GM12878 (cell line): ENCODE measurements around the gene NUDCD2. TPM values are rescaled to one million over a fixed set of nuclear protein-coding genes. Genes with fewer than 3 reads are reported as not detected.

Experiments used
- ATAC-seq: fragments of 200-7000 bp; cut with Tn5 transposase; 3 replicates; pipeline ENCODE4 v1.9.1; 2020; ENCODE audit warnings: mild to moderate bottlenecking, moderate library complexity
- BruUV-seq: library from RNA; stranded (reverse); fragments of 400-500 nt; replicated peaks from 2 replicates; lab custom pipeline; 2021; lab: Mats Ljungman, UMichigan
- CTCF ChIA-PET: fragments of 300-600 bp; sonication (Branson Sonifier 250); formaldehyde crosslinking; extraction: SDS; loops from one replicate; lab custom pipeline; 2021; ENCODE audit warnings: inconsistent platforms; lab: Yijun Ruan, JAX
- POLR2A ChIA-PET: fragments of 350-600 bp; formaldehyde crosslinking; extraction: SDS; loops from one replicate; lab custom pipeline; 2021; ENCODE audit warnings: inconsistent platforms; lab: Charles Lee
- RAD21 ChIA-PET: fragments of 300-600 bp; sonication (Branson Sonifier 250); formaldehyde crosslinking; loops from one replicate; lab custom pipeline; 2023; ENCODE audit warnings: antibody characterized with exemption; ENCODE audit not compliant: unreplicated experiment; lab: Charles Lee
- SMC1A ChIA-PET: fragments of 300-600 bp; sonication (Branson Sonifier 250); formaldehyde crosslinking; loops from one replicate; lab custom pipeline; 2023; ENCODE audit not compliant: unreplicated experiment, uncharacterized antibody; lab: Charles Lee
- DNase-seq: peaks from one replicate; pipeline ENCODE4 v3.0.0-alpha.2; 2011; ENCODE audit warnings: low read depth, low spot score
- FAIRE-seq: peaks from 3 replicates; lab custom pipeline; 2011; peaks lifted over from hg19 to GRCh38; lab: Jason Lieb, UNC
- H2AFZ ChIP-seq: 2 replicates; pipeline ENCODE4 v1.6.0; 2011; ENCODE audit warnings: low read depth, low read length, control low read depth; ENCODE audit not compliant: control insufficient read depth
- H3K27ac ChIP-seq: 2 replicates; pipeline ENCODE4 v1.5.1; 2011; ENCODE audit warnings: control low read depth; ENCODE audit not compliant: control insufficient read depth, insufficient read depth
- H3K27me3 ChIP-seq, 2 experiments: replicated peaks in 1 of 2; 2 replicates each; pipeline versions ENCODE4 v1.6.0 to v1.6.1; 2011; ENCODE audit warnings: low read length in 1 of 2; ENCODE audit not compliant: control insufficient read depth in 2 of 2, insufficient read depth in 2 of 2
- H3K36me3 ChIP-seq, 2 experiments: 2 replicates each; pipeline ENCODE4 v1.5.1; 2011; ENCODE audit warnings: low read length in 1 of 2; ENCODE audit not compliant: control insufficient read depth in 2 of 2, insufficient read depth in 2 of 2
- H3K4me1 ChIP-seq: 2 replicates; pipeline ENCODE4 v1.6.1; 2011; ENCODE audit warnings: mild to moderate bottlenecking, low read length, moderate library complexity, mixed read lengths; ENCODE audit not compliant: control insufficient read depth, insufficient read depth
- H3K4me2 ChIP-seq: 2 replicates; pipeline ENCODE4 v1.6.0; 2011; ENCODE audit warnings: control low read depth; ENCODE audit not compliant: control insufficient read depth, insufficient read depth
- H3K4me3 ChIP-seq: fragments of 200-600 bp; sonication (generic); 2 replicates; pipeline ENCODE4 v1.5.1; 2016
- H3K79me2 ChIP-seq: 2 replicates; pipeline ENCODE4 v1.6.0; 2011; ENCODE audit warnings: low read length; ENCODE audit not compliant: control insufficient read depth, insufficient read depth
- H3K9ac ChIP-seq: 2 replicates; pipeline ENCODE4 v1.8.0; 2011; ENCODE audit warnings: low read length, control low read depth, mixed read lengths; ENCODE audit not compliant: control insufficient read depth, insufficient read depth
- H3K9me3 ChIP-seq: replicated peaks from 3 replicates; pipeline ENCODE4 v1.5.1; 2011; ENCODE audit warnings: mild to moderate bottlenecking, low read length; ENCODE audit not compliant: control insufficient read depth, insufficient read depth
- H4K20me1 ChIP-seq: 2 replicates; pipeline ENCODE4 v1.6.0; 2011; ENCODE audit not compliant: control insufficient read depth, insufficient read depth
- EED ChIP-seq: sonication (generic); IDR thresholded peaks from 2 replicates; pipeline ENCODE4 v1.6.1; 2016; ENCODE audit warnings: antibody characterized with exemption, low read depth
- JUND ChIP-seq: IDR thresholded peaks from 2 replicates; pipeline ENCODE4 v1.6.1; 2012; ENCODE audit warnings: low read depth, mild to moderate bottlenecking, low read length, improper control_type of control experiment, moderate library complexity
- PAX8 ChIP-seq: fragments of 450-650 bp; IDR thresholded peaks from 2 replicates; pipeline ENCODE4 v1.6.1; 2017; ENCODE audit warnings: mild to moderate bottlenecking, moderate library complexity
- POLR2AphosphoS5 ChIP-seq: IDR thresholded peaks from 2 replicates; pipeline ENCODE4 v1.6.1; 2011; ENCODE audit warnings: mild to moderate bottlenecking, low read length, inconsistent platforms
- RELA ChIP-seq: fragments of 450-650 bp; IDR thresholded peaks from 2 replicates; pipeline ENCODE4 v1.8.0; 2014; ENCODE audit warnings: borderline replicate concordance; ENCODE audit not compliant: partially characterized antibody
- RFX5 ChIP-seq: IDR thresholded peaks from 2 replicates; pipeline ENCODE4 v1.6.1; 2011; ENCODE audit warnings: low read depth, low read length, improper control_type of control experiment
- SMC3 ChIP-seq: IDR thresholded peaks from 2 replicates; pipeline ENCODE4 v1.6.1; 2011; ENCODE audit warnings: low read length, improper control_type of control experiment, borderline replicate concordance
- SPI1 ChIP-seq: IDR thresholded peaks from 2 replicates; pipeline ENCODE4 v1.6.1; 2011; ENCODE audit warnings: low read depth, mild to moderate bottlenecking, low read length, moderate library complexity, borderline replicate concordance; ENCODE audit not compliant: insufficient read depth
- WGBS: methylation state at CpG from one replicate; pipeline ENCODE4 v1.1.6; 2016; ENCODE audit warnings: low lambda C conversion rate; ENCODE audit not compliant: insufficient replicate concordance, insufficient coverage; ENCODE audit errors: missing lambda C conversion rate; 5-methylcytosine and 5-hydroxymethylcytosine counted together
- in situ Hi-C: fragments of 300-500 bp; cut with MboI; formaldehyde crosslinking; loops from 9 replicates; pipeline ENCODE4 v1.14.3; 2018; ENCODE audit warnings: mixed read lengths
- intact Hi-C: fragments of 100-400 bp; cut with micrococcal nuclease; formaldehyde crosslinking; loops from one replicate; pipeline ENCODE4 v1.14.2; 2022; ENCODE audit not compliant: unreplicated experiment
- polyA plus RNA-seq, 11 experiments: library from polyadenylated mRNA; depleted of rRNA in 4 of 11; unstranded in 6 of 11; stranded (reverse) in 5 of 11; fragments of >200 nt; fragmentation: Nextera tagmentation in 4 of 11; fragmentation: Illumina TruSeq in 1 of 11; extraction: Ambion mirVana in 4 of 11; extraction: Trizol in 1 of 11; gene quantifications; 1 replicate in 1 of 11; 2 replicates in 10 of 11; pipeline versions ENCODE4 v1.2.1 to v1.2.3, GENCODE V29; 2011 to 2016; ENCODE audit warnings: inconsistent platforms in 2 of 11, missing spikeins in 2 of 11, low read depth in 1 of 11
- total RNA-seq, 4 experiments: library from RNA; depleted of rRNA in 3 of 4; stranded (reverse); fragments of >200 nt in 3 of 4; fragmentation: Illumina TruSeq in 1 of 4; extraction: Trizol in 1 of 4; gene quantifications; 2 replicates each; pipeline versions ENCODE4 v1.2.1 to v1.2.3, GENCODE V29; 2013 to 2021
- TF ChIP-seq, protein P1 (sequence below): IDR thresholded peaks from 2 replicates; pipeline ENCODE4 v1.6.1; 2011; ENCODE audit warnings: low read depth, low read length, improper control_type of control experiment, borderline replicate concordance

Gene NUDCD2
- total and polyA plus RNA-seq, 10 of the 15 experiments (the other 5 are each of a cell fraction or from before 2014, with no cell fraction given), result 9.1 to 133 (median 24.6) TPM

DNA sequence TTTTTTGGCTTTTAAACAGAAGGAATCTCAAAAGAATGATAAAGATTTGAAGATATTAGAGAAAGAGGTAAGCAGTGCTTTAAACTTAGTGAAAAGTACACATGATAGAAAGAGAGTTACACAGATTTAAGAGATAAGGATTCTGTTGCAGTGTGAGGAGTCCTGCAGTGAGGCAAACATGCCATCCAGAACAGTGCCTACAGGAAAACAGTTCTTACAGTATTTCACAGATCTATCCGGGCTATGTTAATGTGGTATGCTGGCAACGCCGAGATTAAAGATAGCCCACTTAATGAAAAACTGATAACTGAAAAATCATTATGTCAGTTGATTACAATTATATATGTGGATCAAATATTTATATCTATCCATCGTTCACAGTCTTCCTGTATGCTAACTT is 7.8 kb upstream of the NUDCD2 start:
- ChIA-PET RAD21 (interaction anchor here (1.4 kb wide), 1 partner anchor 35 kb away, joined by 4 read pairs; no protein-coding TSS in a partner anchor), SMC1A (interaction anchor here (0.7 to 4.2 kb wide), 7 partner anchors 10 to 52 kb away, joined by 3 to 17 read pairs (median 3); no protein-coding TSS in a partner anchor), CTCF (interaction anchor here (1.1 to 1.5 kb wide), 4 partner anchors 7 to 40 kb away, joined by 3 to 4 read pairs (median 3); no protein-coding TSS in a partner anchor), POLR2A (interaction anchor here (0.7 to 4.8 kb wide), 3 partner anchors 8 to 250 kb away, joined by 5 to 17 read pairs (median 7); partner anchors contain the start of genes HMMR and NUDCD2)
- in situ Hi-C loops (no loop called here), intact Hi-C loops (no loop called here)
- Histone ChIP-seq H3K4me3 (no peak overlapping the region), H3K4me2 (no peak overlapping the region), H3K9ac (no peak overlapping the region), H3K27me3 (no peaks in the 10 kb centered on the region), H3K27ac (no peak overlapping the region), H3K9me3 (no peaks in the 10 kb centered on the region), H3K4me1 (no peaks in the 10 kb centered on the region; the same call in 1 of the 2 replicates), H3K79me2 (peaks cover 27% of the 10 kb centered on the region), H3K36me3 (peaks cover 11 to 12% of the 10 kb centered on the region in 2 experiments; a peak in 3 of 4 replicates), H4K20me1 (no peaks in the 10 kb centered on the region), H2AFZ (peak overlapping the region; percentile 2; the same call in 1 of the 2 replicates)
- ATAC-seq (no peak), FAIRE-seq (no peak), DNase-seq (no peak)
- BruUV-seq, result no TSS peak
- over 99% methylated on average over 4 of the region's 4 CpGs for WGBS
- TF ChIP-seq SPI1 (no peak), SMC3 (no peak), RFX5 (no peak), PAX8 (no peak), JUND (no peak), POLR2AphosphoS5 (no peak), EED (no peak), RELA (no peak)
- TF ChIP-seq, protein P1, sequence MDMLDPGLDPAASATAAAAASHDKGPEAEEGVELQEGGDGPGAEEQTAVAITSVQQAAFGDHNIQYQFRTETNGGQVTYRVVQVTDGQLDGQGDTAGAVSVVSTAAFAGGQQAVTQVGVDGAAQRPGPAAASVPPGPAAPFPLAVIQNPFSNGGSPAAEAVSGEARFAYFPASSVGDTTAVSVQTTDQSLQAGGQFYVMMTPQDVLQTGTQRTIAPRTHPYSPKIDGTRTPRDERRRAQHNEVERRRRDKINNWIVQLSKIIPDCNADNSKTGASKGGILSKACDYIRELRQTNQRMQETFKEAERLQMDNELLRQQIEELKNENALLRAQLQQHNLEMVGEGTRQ, result no peak
